ENCODE measurements around the gene TRIP12.
A peak's percentile ranks its signal among the peaks of the same experiment; 100 is the strongest.
"Not testable (repeated sequence)": the region's sequence is repeated elsewhere in the genome, so short reads cannot be mapped to it uniquely, and the experiment has no call there.

Gene TRIP12

GRCh38 chr2:229857634-229858033 is 64.2 kb downstream of the TRIP12 start:
- no peak for TF ChIP-seq CTCF (IDR thresholded peaks at IDR 0.05; ENCODE audit: unreplicated experiment in 3 of 3)
- Mint-ChIP-seq H3K27me3 (ENCODE audit: low read depth) (no peaks in the 10 kb centered on the region), H3K4me3 (no peak overlapping the region), H3K9me3 (no peaks in the 10 kb centered on the region), H3K4me1 (no peaks in the 10 kb centered on the region), H3K27ac (no peak overlapping the region), H3K36me3 (ENCODE audit: low read depth) (peaks cover 42% of the 10 kb centered on the region)

GRCh38 chr2:229856413-229856812 is 65.4 kb downstream of the TRIP12 start:
- Mint-ChIP-seq H3K4me1 (no peaks in the 10 kb centered on the region), H3K27ac (no peak overlapping the region), H3K36me3 (ENCODE audit: low read depth) (peaks cover 50% of the 10 kb centered on the region), H3K27me3 (ENCODE audit: low read depth) (no peaks in the 10 kb centered on the region), H3K9me3 (no peaks in the 10 kb centered on the region), H3K4me3 (no peak overlapping the region)
- no peak for TF ChIP-seq CTCF (IDR thresholded peaks at IDR 0.05; ENCODE audit: unreplicated experiment in 3 of 3)

GRCh38 chr2:229855116-229855515 is 66.7 kb downstream of the TRIP12 start:
- TF ChIP-seq CTCF (IDR thresholded peaks at IDR 0.05; ENCODE audit: unreplicated experiment in 3 of 3), result no peak
- Mint-ChIP-seq H3K4me1 (no peaks in the 10 kb centered on the region), H3K27me3 (ENCODE audit: low read depth) (no peaks in the 10 kb centered on the region), H3K4me3 (no peak overlapping the region), H3K27ac (no peak overlapping the region), H3K36me3 (ENCODE audit: low read depth) (peaks cover 58% of the 10 kb centered on the region), H3K9me3 (no peaks in the 10 kb centered on the region)

GRCh38 chr2:229852565-229852964 is 69.2 kb downstream of the TRIP12 start:
- Mint-ChIP-seq H3K27ac (peak overlapping the region in 1 of 3 experiments; percentile 14), H3K4me1 (peaks cover 7% of the 10 kb centered on the region), H3K4me3 (no peak overlapping the region), H3K27me3 (ENCODE audit: low read depth) (no peaks in the 10 kb centered on the region), H3K9me3 (no peaks in the 10 kb centered on the region), H3K36me3 (ENCODE audit: low read depth) (peaks cover 58% of the 10 kb centered on the region)
- no peak for TF ChIP-seq CTCF (IDR thresholded peaks at IDR 0.05; ENCODE audit: unreplicated experiment in 3 of 3)

GRCh38 chr2:229851870-229852269 is 69.9 kb downstream of the TRIP12 start:
- peaks cover 54% of the 10 kb centered on the region for H3K36me3 Mint-ChIP-seq (ENCODE audit: low read depth)

GRCh38 chr2:229850355-229851275 is 71.2 kb downstream of the TRIP12 start:
- H3K4me3 Mint-ChIP-seq; H3K27me3 Mint-ChIP-seq (ENCODE audit: low read depth); H3K4me1 Mint-ChIP-seq; H3K27ac Mint-ChIP-seq; H3K9me3 Mint-ChIP-seq: not testable (repeated sequence)
- H3K36me3 Mint-ChIP-seq (ENCODE audit: low read depth), result peaks cover 56% of the 10 kb centered on the region

More at GRCh38 chr2:229851870-229852269, 69.9 kb downstream of the TRIP12 start:
- H3K4me1 Mint-ChIP-seq, result peaks cover 7% of the 10 kb centered on the region
- H3K9me3 Mint-ChIP-seq, result no peaks in the 10 kb centered on the region
- no peak for TF ChIP-seq CTCF (IDR thresholded peaks at IDR 0.05; ENCODE audit: unreplicated experiment in 3 of 3)
- no peak overlapping the region for H3K4me3 Mint-ChIP-seq
- peak overlapping the region in 1 of 3 experiments; percentile 2 for H3K27ac Mint-ChIP-seq
- no peaks in the 10 kb centered on the region for H3K27me3 Mint-ChIP-seq (ENCODE audit: low read depth)
